NCI-H524 (cell line): Measurements from ENCODE around the gene EEF1AKMT4.

Experiments used
- DNase-seq, 2 experiments: peaks; one replicate each; lab custom pipeline; 2025; lab: John Stamatoyannopoulos, UW

EEF1AKMT4 gene

DNA sequence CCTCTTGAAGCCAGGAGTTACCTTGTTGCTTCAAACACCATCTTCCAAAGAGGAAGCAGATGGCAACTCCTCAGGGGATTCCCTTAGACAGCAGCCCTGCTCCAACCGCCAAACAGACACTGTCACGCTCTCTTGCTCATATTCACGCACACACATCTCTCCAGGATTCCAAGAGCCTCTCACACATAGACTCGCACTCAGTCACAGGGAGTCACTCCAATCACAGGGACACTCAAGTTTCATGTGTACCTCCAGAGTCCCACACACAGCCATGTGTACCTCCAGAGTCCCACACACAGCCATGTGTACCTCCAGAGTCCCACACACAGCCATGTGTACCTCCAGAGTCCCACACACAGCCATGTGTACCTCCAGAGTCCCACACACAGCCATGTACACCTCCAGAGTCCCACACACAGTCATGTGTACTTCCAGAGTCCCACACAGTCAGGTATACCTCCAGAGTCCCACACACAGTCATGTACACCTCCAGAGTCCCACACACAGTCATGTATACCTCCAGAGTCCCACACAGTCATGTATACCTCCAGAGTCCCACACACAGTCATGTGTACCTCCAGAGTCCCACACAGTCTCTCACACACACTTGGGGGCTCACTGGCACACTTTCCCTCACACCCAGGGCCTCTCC is 14.0 kb upstream of the EEF1AKMT4 start:
- peak; percentile 95 to 98 for DNase-seq

DNA sequence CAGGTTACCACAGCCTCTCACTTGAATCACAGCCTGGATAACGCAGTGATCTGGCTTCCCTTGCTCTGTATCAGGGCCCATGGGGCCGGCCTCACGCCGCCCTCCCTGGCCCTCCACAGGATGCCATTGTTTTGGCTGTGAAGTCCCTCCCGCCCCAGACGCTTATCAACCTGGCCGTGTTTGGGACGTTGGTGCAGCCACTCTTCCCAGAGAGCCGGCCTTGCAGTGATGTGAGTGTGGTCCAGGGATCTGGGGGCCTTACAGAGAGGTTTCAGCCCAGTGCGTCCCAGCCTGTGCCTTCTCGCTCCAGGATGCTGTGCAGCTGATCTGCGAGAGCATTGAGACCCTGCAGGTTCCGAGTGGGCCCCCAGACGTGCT is 13.4 kb upstream of the EEF1AKMT4 start:
- no peak for DNase-seq

DNA sequence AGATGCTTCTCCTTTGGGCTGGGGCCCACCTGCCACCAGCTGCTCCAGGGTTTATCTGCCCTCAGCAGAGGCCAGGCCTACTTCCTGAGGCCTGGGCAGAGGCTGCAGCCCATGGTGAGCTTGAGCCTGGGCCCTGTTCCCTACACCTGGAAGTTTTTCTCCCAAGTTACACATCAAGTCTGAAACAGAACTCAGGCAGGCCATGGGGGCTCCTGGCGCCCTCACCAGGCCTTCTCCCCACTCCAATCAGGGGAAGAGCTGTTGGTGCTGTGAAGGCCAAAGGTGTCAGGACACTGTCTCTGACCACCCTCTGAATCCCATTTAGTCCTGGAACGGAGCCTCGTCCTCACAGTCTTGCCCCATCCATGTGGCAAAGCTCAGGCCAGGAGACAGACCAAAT is 12.8 kb upstream of the EEF1AKMT4 start:
- DNase-seq: peak in 1 of 2 experiments; percentile 80

DNA sequence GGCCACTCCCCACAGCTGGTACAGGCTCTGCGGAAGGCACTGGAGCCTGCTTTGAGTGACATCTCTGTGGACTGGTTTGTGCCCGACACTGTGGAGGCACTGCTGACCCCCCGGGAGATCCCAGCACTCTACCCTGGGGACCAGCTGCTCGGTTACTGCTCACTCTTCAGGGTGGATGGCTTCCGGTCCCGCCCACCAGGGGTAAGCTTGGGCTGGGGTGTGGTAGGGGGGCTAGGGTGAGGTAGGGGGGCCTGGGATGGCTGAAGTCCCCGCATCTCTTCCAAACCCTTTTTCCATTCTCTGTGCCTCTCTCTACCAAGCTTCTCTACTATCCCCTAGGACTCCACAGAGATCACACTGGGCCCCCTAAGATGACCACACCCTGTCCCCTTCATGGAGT is 12.3 kb upstream of the EEF1AKMT4 start:
- peak in 1 of 2 experiments; percentile 61 for DNase-seq

DNA sequence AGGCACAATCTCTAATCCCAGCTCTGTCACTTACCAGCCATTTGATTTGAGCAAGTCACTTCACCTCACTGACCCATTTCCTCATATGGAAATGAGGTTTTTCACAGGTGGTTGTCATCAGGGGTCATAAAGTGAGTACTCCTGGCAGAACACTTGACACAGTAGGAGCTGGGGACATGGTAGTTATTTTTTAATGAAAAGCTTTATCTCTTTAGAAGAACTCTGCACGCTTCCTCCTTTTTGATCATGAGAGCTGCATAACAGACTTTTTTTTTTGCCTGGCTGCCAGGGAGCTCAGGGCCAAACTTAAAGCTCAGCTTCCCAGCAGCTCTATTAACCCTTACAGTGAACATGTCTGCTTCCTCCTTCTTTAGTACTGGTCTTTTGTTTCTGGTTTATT is 11.7 kb upstream of the EEF1AKMT4 start:
- no peak for DNase-seq

- no peak for DNase-seq
Measured at GRCh38 chr3:184238246-184238818, 11.1 kb upstream of the EEF1AKMT4 start.

- no peak for DNase-seq
Measured at GRCh38 chr3:184239221-184239620, 10.3 kb upstream of the EEF1AKMT4 start.

DNA sequence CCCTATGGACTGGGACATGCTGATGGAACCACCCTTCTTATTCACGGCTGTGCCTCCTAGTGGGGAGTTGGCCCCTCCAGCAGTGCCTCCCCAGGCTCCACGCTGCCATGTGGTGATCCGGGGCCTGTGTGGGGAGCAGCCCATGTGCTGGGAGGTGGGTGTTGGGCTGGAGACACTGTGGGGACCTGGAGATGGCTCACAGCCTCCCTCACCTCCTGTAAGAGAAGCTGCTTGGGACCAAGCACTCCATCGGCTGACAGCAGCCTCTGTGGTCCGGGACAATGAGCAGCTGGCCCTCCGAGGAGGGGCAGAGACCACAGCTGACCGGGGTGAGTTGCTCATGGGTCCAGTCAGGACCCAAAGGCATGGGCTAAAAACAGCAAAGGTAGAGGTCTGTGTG is 9.8 kb upstream of the EEF1AKMT4 start:
- DNase-seq: no peak

DNA sequence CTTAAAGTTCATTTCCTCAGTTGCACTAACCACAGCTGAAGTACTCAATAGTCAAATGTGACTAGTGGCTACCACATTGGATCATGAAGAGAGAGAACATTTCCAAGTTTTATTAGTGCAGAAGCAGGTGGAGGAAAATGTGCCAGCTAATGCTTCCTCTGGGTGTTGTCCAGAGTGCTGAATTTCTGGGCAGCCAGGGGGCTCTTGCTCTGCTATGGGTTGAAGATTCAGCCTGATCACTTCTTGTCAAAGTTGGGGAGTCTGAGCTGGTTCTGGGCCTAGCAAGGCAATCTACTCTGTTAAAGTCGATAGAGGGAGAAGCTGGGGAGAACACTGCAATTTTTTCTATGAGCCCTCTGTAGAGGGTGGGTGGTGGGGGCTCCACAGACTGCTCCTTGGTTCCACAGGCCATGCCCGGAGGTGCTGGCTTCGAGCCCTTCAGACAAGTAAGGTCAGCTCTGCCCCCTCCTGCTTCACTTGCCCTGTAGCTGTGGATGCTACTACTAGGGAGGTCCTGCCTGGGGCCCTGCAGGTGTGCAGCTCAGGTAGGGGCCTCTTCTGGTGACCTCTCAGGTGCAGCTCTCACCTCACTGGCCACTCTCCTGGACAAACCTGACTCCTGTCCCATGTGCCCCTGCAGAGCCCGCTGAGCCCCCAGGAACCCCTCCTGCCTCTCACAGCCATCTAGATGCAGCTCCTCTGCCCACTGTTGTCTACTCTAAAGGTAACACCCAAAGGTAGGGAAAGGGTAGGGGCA is 8.9 kb upstream of the EEF1AKMT4 start:
- DNase-seq: no peak

- no peak for DNase-seq
Measured at GRCh38 chr3:184241141-184241446, 8.4 kb upstream of the EEF1AKMT4 start.

DNA sequence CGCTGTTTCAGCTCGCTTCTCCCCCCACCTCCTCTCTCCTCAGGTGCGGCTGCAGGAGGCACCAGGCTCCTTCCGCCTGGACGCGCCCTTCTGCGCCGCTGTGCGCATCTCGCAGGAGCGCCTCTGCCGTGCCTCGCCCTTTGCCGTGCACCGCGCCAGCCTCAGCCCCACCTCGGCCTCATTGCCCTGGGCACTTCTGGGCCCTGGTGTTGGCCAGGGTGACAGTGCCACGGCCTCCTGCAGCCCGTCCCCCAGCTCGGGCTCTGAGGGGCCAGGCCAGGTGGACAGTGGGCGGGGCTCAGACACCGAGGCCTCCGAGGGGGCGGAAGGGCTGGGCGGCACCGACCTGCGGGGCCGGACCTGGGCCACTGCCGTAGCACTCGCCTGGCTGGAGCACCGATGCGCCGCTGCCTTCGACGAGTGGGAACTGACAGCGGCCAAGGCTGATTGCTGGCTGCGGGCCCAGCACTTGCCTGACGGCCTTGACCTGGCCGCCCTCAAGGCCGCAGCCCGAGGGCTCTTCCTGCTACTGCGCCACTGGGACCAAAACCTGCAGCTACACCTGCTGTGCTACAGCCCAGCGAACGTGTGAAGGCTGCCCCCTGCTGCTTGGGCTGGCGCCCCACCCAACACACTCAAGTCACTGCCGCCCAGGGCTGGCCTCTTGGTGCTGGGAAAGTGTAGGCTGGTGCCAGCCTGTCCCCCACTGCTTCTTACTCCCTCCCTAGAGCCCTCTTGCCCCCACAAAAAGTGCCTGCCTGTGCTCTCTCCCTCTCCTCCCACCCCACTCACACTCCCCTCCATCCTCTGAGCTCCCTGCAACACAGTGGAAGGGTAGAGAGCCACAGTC is 7.8 kb upstream of the EEF1AKMT4 start:
- DNase-seq: peak; percentile 46 to 76

GRCh38 chr3:184242297-184242685 is 7.2 kb upstream of the EEF1AKMT4 start:
- no peak for DNase-seq

DNA sequence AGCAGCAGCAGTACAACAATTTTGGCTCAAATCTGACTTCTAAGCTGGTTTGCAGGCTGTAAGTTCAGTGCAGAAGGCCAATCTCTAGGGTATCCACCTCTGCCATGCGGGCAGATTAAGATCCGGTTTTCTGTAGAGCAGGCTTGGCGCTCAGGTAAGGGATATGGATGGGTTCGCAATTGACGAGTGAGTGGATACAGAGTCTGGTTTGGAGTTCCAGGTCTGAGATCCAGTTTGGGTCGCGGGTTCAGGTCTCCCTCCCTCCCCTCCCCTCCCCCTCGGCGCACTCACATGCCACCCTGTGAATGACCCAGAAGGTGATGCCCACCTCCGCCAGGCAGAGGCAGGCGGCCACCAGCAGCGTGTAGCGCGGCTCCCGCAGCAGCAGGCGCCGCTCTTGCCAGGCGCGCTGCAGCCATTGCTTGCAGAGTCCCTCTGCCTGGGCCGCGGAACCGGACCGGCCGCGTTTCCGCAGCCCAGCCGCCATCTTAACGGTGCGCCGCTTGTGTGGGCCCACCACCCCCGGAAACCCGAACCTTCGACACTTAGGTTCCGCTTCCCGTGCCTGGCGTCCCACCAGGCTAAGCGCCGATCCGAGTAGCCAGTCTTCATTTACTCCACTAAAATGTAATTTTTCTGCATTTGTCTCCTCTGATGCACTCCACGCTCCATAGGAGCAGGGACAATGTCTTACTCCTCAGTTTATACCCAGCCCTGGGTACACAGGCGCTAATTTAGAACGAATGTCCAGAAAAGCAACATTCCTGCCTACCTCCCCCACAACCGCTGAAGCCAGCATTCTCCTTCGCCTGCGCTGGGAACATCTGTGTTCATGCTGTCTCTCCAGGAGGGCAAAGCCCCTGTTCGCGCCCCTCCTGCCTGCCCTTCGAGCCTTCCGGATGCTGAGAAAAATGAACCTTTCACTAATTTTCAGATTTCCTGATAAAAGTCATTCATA is 739 bp upstream of the EEF1AKMT4 start, which contains the start of gene ALG3:
TSS of gene ALG3 (minus strand) at position 509 of the 958 bp plus-strand sequence. CDS start at position 487, 22 bp downstream.
- DNase-seq: peak; percentile 81 to 92

GRCh38 chr3:184250167-184250828 is 826 bp downstream of the EEF1AKMT4 start:
- peak; percentile 92 to 98 for DNase-seq

DNA sequence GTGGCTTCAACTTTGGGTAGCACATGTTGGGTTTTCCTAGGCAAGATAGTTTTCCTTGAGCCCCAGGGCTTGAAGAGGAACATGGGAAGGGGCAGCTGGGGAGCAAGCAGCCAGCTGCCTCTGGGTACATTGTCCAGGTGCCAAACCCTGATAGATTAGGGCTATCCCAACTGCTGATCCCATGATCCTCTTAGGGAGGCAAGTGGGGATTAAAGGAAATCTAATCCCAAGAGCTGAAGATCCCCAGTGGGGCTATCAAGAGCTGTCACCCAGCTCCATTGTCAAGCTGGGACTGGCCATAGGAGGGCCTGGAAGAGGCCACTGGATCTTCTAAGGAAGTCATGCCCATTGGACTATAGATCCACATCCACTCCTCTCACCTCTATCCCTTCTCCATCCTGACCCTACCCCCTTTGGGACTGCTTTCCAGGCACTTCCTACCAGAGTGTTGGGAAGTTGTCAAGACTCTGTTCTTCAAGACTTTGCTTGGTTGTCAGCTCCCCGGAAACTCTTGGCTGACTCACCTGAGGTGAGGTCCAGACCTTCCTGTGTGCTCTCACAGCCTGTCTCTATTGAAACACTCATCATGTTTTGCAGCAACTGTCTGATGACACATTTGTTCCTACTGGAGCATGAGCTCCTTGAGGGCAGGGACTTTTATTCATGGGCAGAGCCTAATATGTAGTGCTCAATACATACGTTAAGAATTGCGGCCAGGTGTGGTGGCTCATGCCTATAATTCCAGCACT is 6.0 kb downstream of the EEF1AKMT4 start:
- peak; percentile 94 to 99 for DNase-seq

DNA sequence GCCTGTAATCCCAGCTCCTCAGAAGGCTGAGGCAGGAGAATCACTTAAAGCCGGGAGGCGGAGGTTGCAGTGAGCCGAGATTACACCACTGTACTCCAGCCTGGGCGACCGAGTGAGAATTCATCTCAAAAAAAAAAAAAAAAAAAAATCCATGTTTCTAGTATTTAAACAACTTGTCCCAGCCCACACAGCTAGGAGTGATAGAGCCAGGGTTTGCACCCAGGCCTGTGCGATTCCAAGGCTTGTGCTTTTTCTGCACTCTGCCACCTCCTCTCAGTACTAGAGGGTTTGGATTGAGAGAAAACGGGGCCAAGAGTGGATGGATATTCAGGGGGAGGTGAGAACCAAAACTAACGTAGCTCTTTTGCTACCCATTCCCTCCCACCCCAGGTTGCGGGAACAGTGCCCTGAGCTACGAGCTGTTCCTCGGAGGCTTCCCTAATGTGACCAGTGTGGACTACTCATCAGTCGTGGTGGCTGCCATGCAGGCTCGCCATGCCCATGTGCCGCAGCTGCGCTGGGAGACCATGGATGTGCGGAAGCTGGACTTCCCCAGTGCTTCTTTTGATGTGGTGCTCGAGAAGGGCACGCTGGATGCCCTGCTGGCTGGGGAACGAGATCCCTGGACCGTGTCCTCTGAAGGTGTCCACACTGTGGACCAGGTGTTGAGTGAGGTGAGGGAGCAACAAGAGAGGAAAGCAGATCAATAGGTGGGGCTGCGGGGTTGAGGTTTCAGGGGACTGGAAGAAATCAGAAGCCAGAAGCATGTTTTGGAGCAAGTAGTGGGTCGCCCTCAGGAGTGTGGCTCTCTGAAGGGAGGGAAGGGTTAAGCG is 7.8 kb downstream of the EEF1AKMT4 start:
- no peak for DNase-seq

DNA sequence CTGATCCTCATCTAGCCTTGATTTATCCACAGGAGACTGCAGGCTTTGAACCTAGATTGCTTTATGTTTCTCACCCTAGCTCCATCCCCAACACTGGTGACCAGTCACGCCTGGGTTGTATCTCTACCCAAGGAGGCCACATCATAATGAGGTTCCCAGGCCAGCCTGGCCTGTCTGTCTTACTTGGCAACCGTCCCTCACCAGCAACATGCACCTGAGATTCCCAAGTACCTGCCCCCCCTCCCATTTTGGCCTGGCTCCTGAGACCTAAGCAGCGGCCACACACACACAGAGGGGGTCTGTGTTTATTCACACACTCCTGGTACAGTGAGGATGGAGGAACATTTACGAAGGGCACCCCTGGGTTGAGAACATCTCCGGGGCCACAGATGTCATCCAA is 9.5 kb downstream of the EEF1AKMT4 start:
- DNase-seq: no peak

GRCh38 chr3:184259396-184259877 is 10.0 kb downstream of the EEF1AKMT4 start:
- no peak for DNase-seq
